HG02981 (cell line): ENCODE data around the gene EBP.
"Not testable (repeated sequence)": the region's sequence is repeated elsewhere in the genome, so short reads cannot be mapped to it uniquely, and the experiment has no call there.

ENCODE experiments used
- ATAC-seq: cut with Tn5 transposase; IDR thresholded peaks from one replicate; pipeline ENCODE4 v1.9.1; 2021; ENCODE audit warnings: mild to moderate bottlenecking, moderate library complexity; ENCODE audit not compliant: unreplicated experiment

Gene EBP

DNA sequence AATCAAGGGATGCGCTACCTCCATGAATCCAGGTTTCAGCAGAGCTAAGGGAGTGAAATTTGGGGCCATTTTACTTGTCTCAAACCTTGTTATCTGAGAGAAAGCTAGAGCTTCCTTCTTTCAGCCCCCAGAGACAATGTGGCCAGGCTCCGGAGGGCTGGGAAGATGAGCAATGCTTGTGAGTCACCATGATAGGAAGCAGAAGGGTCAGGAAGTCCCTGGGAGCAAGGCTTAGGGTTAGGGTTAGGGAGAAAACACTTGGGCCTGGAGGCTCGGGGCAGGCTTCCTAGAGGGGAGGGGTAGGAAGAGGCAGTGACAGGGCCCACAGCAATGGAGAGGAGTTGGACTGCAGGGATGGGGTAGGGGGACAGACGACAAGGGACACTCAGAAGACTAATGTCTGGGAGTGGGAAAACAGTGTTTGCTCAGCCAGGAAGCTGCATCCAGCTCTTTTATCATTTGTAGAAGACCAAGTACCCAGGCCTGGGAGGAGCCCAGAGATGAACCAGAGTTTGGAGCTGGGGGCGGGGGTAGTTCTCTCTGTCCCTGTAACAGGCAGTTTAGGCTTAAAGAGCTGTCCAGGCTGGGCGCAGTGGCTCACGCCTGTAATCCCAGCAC lies 29.2 kb upstream of the EBP start:
- no peak for ATAC-seq

GRCh38 chrX:48493890-48494364 lies 27.7 kb upstream of the EBP start:
- ATAC-seq, result no peak

- no peak for ATAC-seq
These were observed 24.9 kb upstream of the EBP start for GRCh38 chrX:48496660-48497059.

DNA sequence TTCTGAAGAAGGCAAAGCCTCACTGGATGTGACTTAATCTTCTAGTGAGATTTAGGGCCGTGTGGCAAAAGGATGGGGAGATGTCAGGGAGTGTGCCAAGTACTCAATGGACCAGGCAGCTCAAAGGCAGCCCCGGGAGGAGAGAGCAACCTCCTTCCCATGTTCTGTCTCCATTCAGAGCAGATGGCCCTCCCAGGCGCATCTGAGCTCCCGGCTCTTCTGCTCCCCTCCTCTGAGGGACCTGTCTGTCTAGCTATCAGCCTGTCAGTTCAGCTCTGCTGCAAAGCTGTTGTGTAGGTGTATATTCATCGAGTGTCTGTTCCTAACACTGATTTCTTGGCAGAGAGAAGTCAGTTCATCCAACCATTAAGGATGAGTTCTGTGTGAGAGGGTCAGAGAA lies 23.7 kb upstream of the EBP start:
- no peak for ATAC-seq

GRCh38 chrX:48498374-48498809 lies 23.2 kb upstream of the EBP start:
- no peak for ATAC-seq

- ATAC-seq, result no peak
These were observed 17.3 kb upstream of the EBP start for GRCh38 chrX:48504261-48504660.

- ATAC-seq, result no peak
These were observed 16.1 kb upstream of the EBP start for GRCh38 chrX:48505481-48505880.

- ATAC-seq, result no peak
These were observed 14.4 kb upstream of the EBP start for GRCh38 chrX:48507246-48507645.

DNA sequence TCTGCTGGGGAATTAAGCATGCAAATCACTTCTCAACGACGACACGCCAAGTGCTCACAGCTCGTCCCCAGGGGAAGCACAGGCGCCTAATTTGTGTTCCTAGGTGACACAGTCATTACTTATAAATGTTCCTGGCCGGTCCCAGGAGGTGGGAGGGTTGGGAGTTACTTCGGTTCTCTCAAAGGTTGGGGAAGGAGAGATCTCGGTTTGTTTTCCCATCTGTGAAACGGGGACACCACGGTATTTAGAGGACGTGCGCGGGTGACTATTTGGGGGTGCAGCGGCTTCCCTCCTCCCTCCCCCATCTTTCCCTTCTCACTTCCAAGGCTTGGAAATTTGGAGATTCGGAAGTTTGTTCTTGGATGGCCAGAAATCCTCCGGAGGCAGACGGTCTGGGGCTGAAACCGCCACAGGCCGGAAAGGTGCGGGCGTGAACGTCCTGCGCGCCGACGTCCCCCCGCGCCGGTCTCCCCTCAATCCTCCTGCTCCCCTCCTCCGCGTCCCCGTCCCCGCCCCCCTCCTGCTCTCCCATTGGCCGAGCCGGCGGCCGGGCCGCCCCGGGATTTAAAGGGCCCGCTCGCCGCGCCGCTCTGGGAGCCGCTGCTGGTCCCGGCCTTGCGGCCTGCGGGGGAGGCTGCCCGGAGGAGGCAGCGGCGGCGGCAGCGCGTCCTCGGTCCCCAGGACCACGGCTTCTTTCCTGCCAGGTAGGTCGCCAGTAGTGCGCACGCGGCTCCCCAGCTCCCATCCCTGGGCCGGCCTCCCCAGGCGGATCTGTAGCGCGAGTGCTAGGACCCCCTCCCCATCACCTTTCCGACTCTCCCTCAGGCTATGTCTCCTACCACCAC lies 13.0 kb upstream of the EBP start, which contains the start of gene PORCN:
TSS of gene PORCN (plus strand) at position 593 of the 845 bp plus-strand sequence. CDS start 829 bp downstream, outside the sequence.
- ATAC-seq, result peak; percentile 77

GRCh38 chrX:48509245-48509590 lies 12.4 kb upstream of the EBP start:
- peak; percentile 16 for ATAC-seq

GRCh38 chrX:48509619-48510018 lies 12.0 kb upstream of the EBP start:
- ATAC-seq, result no peak

- no peak for ATAC-seq
These were observed 10.0 kb upstream of the EBP start for GRCh38 chrX:48511560-48511959.

DNA sequence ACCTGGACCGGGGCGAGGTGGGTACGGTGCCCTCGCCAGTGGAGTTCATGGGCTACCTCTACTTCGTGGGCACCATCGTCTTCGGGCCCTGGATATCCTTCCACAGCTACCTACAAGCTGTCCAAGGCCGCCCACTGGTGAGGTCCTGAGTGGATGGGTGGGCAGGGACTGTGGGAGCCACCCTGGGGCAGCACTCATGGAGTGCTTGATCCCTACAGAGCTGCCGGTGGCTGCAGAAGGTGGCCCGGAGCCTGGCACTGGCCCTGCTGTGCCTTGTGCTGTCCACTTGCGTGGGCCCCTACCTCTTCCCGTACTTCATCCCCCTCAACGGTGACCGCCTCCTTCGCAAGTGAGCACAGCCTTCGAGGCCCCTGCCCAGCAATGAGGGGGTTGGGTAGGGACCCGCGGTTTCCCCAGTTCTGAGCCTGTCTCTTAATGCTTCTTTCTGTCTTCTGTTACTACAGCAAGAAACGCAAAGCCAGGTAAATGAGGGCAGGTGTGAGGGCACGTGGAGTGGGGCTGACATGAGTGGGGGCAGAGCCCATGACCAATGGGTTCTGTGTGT lies 9.2 kb upstream of the EBP start:
- ATAC-seq, result no peak

DNA sequence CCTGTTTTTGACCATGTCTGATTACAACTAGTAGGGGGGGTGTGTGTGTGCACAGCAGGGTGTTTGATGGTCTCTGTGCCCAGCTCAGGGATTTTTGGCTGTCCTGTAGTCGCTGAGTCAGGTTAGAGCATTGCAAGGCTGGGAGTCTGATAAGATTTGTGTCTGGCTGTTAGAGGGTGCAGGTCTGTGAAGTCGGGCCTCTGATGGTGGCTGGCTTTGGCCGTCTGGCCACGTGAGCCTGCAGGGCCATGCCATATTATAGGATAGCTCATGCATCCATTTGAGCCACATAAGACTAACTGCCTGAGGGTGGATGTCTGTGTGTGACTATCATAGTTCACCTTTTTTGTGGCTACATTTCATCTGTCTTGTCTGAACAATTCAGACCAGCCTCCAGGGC lies 7.9 kb upstream of the EBP start:
- no peak for ATAC-seq

DNA sequence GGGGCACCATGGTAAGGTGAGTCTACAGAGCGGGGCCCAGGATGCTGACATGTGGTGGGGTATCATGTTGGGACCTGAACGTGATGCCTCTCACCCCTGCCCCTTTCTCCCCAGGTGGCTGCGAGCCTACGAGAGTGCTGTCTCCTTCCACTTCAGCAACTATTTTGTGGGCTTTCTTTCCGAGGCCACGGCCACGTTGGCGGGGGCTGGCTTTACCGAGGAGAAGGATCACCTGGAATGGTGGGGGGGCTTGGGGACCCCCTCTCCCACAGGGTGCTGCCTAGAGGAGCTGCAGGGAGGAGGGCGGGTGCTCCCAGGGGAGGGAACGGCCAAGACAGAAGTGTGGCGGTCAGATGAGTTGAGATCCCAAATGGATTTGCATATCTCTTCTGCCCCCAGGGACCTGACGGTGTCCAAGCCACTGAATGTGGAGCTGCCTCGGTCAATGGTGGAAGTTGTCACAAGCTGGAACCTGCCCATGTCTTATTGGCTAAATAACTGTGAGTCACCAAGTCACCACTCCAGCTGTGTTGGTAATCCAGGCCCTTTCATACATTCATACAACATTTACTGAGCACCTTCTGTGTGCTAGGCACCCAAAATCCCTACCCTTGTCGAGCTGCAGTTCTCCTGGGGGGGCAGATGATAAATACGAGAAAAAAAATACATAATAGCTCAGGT lies 7.3 kb upstream of the EBP start:
- no peak for ATAC-seq

DNA sequence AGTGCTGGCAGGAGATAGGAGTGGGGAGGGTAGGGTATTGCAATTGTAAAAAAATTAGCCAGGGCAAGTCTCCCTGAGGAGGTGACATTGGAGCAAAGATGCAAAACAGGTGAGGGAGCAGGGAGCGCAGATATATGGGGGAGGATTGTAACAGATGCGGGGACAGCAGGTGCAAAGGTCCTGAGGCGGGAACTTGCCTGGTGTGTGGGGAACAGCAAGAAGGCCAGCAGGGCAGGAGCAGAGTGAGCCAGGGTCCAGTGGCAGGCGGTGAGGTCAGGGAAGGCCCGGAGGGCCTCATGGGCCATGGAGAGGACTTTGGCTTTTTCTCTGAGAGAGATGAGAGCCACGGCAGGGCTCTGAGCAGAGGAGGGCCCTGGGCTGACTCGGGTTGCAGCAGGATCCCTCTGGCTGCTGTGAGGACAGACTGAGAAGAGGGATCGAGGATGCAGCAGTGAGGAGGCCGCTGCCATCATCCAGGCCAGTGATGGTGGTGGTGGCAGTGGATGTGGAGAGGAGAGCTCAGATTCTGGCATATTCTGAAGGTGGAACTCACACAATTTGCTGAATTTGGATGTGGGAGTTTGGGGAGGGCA lies 6.6 kb upstream of the EBP start:
- no peak for ATAC-seq

GRCh38 chrX:48515842-48516241 lies 5.8 kb upstream of the EBP start:
- no peak for ATAC-seq

- no peak for ATAC-seq
These were observed 5.3 kb upstream of the EBP start for GRCh38 chrX:48516285-48516684.

GRCh38 chrX:48516987-48517386 lies 4.6 kb upstream of the EBP start:
- no peak for ATAC-seq

GRCh38 chrX:48519481-48519880 lies 2.1 kb upstream of the EBP start:
- ATAC-seq, result not testable (repeated sequence)

GRCh38 chrX:48520455-48520854 lies 1.2 kb upstream of the EBP start:
- ATAC-seq, result no peak
